Hypothalamus (tissue), 51 donors: ENCODE results near the gene SCNN1A.

Experiments
- DNase-seq, 51 donors: peaks; one replicate each; lab custom pipeline; 2025; lab: John Stamatoyannopoulos, UW

The SCNN1A gene

GRCh38 chr12:6306599-6307220 lies 68.7 kb downstream of the SCNN1A start:
- DNase-seq = no peak

- DNase-seq = no peak
Observed at GRCh38 chr12:6306151-6306550, 69.2 kb downstream of the SCNN1A start.

GRCh38 chr12:6303071-6303470 lies 72.3 kb downstream of the SCNN1A start:
- DNase-seq = no peak

GRCh38 chr12:6302621-6303020 lies 72.7 kb downstream of the SCNN1A start:
- DNase-seq = no peak

GRCh38 chr12:6301721-6302120 lies 73.6 kb downstream of the SCNN1A start:
- DNase-seq = no peak

- no peak for DNase-seq
Observed at GRCh38 chr12:6297170-6297569, 78.2 kb downstream of the SCNN1A start.
